Measurements from ENCODE around the gene ADAMTSL5. TPM values are rescaled to one million over a fixed set of nuclear protein-coding genes. Genes with fewer than 3 reads are reported as not detected.
A peak's percentile ranks its signal among the peaks of the same experiment; 100 is the strongest.

ADAMTSL5 gene
- total and polyA plus RNA-seq, 4 donors, result 0.09 to 1.8 (median 1.1) TPM

- WGBS, result 3% methylated on average over 46 of the region's 46 CpGs
- Histone ChIP-seq H3K9ac (ENCODE audit: low read depth in 1 of 2, low read length in 2 of 2) (no peak overlapping the region), H3K4me1 (ENCODE audit: control insufficient read depth in 4 of 4, insufficient read depth in 4 of 4, low read length in 3 of 4) (peaks cover 3 to 29% (median 14%) of the 10 kb centered on the region in 4 donors), H3K36me3 (ENCODE audit: control insufficient read depth in 4 of 4, insufficient read depth in 3 of 4, low read depth in 1 of 4, low read length in 3 of 4) (no peaks in the 10 kb centered on the region), H3K4me3 (ENCODE audit: low read depth in 1 of 3, low read length in 3 of 3) (peak overlapping the region; percentile 21 to 56 (median 26)), H3K9me3 (ENCODE audit: control insufficient read depth in 4 of 4, low read length in 3 of 4) (no peaks in the 10 kb centered on the region), H3K27me3 (ENCODE audit: control insufficient read depth in 4 of 4, insufficient read depth in 4 of 4, low read length in 3 of 4) (no peaks in the 10 kb centered on the region), H3K27ac (ENCODE audit: low read depth in 1 of 2, low read length in 2 of 2) (peak overlapping the region; percentile 58 to 73)
- peak; percentile 92 for DNase-seq (ENCODE audit: low spot score)
- TF ChIP-seq MAX (IDR thresholded peaks at IDR 0.05) (peak; percentile 96), REST (IDR thresholded peaks at IDR 0.05) (no peak), RXRA (IDR thresholded peaks at IDR 0.05) (peak; percentile 23 to 36), HNF4A (conservative IDR thresholded peaks at IDR 0.05) (peak; percentile 3 to 48), ZBTB33 (IDR thresholded peaks at IDR 0.05) (no peak), GABPA (IDR thresholded peaks at IDR 0.05 in 1 of 2, conservative IDR thresholded peaks at IDR 0.05 in 1 of 2) (peak in 1 of 2 donors; percentile 51), TAF1 (conservative IDR thresholded peaks at IDR 0.05) (no peak), SP1 (IDR thresholded peaks at IDR 0.05) (peak; percentile 94)
Observed at GRCh38 chr19:1507763-1508506, 4.9 kb downstream of the ADAMTSL5 start.

GRCh38 chr19:1507192-1507660 is 5.6 kb downstream of the ADAMTSL5 start:
- Histone ChIP-seq H3K4me3 (ENCODE audit: low read depth in 1 of 3, low read length in 3 of 3) (no peak overlapping the region), H3K4me1 (ENCODE audit: control insufficient read depth in 4 of 4, insufficient read depth in 4 of 4, low read length in 3 of 4) (peaks cover 3 to 25% (median 11%) of the 10 kb centered on the region in 4 donors), H3K27ac (ENCODE audit: low read depth in 1 of 2, low read length in 2 of 2) (no peak overlapping the region), H3K9ac (ENCODE audit: low read depth in 1 of 2, low read length in 2 of 2) (no peak overlapping the region), H3K27me3 (ENCODE audit: control insufficient read depth in 4 of 4, insufficient read depth in 4 of 4, low read length in 3 of 4) (no peaks in the 10 kb centered on the region), H3K36me3 (ENCODE audit: control insufficient read depth in 4 of 4, insufficient read depth in 3 of 4, low read depth in 1 of 4, low read length in 3 of 4) (no peaks in the 10 kb centered on the region), H3K9me3 (ENCODE audit: control insufficient read depth in 4 of 4, low read length in 3 of 4) (no peaks in the 10 kb centered on the region)
- DNase-seq (ENCODE audit: low spot score), result no peak
- WGBS, result 78% methylated on average over 23 of the region's 23 CpGs
- no peak for TF ChIP-seq FOXA1 (IDR thresholded peaks at IDR 0.05)
- TF ChIP-seq TAF1 (conservative IDR thresholded peaks at IDR 0.05), result no peak
- no peak for TF ChIP-seq JUND (IDR thresholded peaks at IDR 0.05)
- no peak for TF ChIP-seq RXRA (IDR thresholded peaks at IDR 0.05)
- no peak for TF ChIP-seq REST (IDR thresholded peaks at IDR 0.05)
- no peak for TF ChIP-seq ATF3 (IDR thresholded peaks at IDR 0.05)
- TF ChIP-seq FOXA2 (IDR thresholded peaks at IDR 0.05), result no peak
- no peak for TF ChIP-seq GABPA (IDR thresholded peaks at IDR 0.05 in 1 of 2, conservative IDR thresholded peaks at IDR 0.05 in 1 of 2)
- TF ChIP-seq RAD21 (IDR thresholded peaks at IDR 0.05), result no peak

All from liver (tissue), 9 donors.